HS-5 (cell line): ENCODE measurements around the gene KCNK10.

ENCODE experiments used
- DNase-seq: peaks from one replicate; pipeline ENCODE4 v3.0.0-alpha.2; 2012; ENCODE audit warnings: low read depth

KCNK10 gene

GRCh38 chr14:88318406-88318805, 4.7 kb downstream of the KCNK10 start:
- DNase-seq = no peak

GRCh38 chr14:88316521-88316920, 6.5 kb downstream of the KCNK10 start:
- DNase-seq = no peak

GRCh38 chr14:88312257-88312656, 10.8 kb downstream of the KCNK10 start:
- DNase-seq = no peak

- DNase-seq = no peak
These were observed 11.3 kb downstream of the KCNK10 start for GRCh38 chr14:88311780-88312179.

GRCh38 chr14:88310449-88310848, 12.6 kb downstream of the KCNK10 start:
- DNase-seq = no peak

- DNase-seq = no peak
These were observed 13.0 kb downstream of the KCNK10 start for GRCh38 chr14:88310021-88310420.

- DNase-seq = no peak
These were observed 17.3 kb downstream of the KCNK10 start for GRCh38 chr14:88305528-88306322.

- DNase-seq = no peak
These were observed 20.0 kb downstream of the KCNK10 start for GRCh38 chr14:88303041-88303440.

- DNase-seq = no peak
These were observed 21.7 kb downstream of the KCNK10 start for GRCh38 chr14:88301381-88301780.

GRCh38 chr14:88300817-88301216, 22.3 kb downstream of the KCNK10 start:
- DNase-seq = no peak

GRCh38 chr14:88299865-88300530, 23.1 kb downstream of the KCNK10 start:
- no peak for DNase-seq

GRCh38 chr14:88297306-88297705, 25.8 kb downstream of the KCNK10 start:
- DNase-seq = no peak

GRCh38 chr14:88296351-88296750, 26.7 kb downstream of the KCNK10 start:
- no peak for DNase-seq

- no peak for DNase-seq
These were observed 33.1 kb downstream of the KCNK10 start for GRCh38 chr14:88289996-88290395.

- DNase-seq = no peak
These were observed 33.8 kb downstream of the KCNK10 start for GRCh38 chr14:88289234-88289633.

- no peak for DNase-seq
These were observed 36.8 kb downstream of the KCNK10 start for GRCh38 chr14:88286309-88286708.

- DNase-seq = no peak
These were observed 41.6 kb downstream of the KCNK10 start for GRCh38 chr14:88281447-88281846.

- DNase-seq = no peak
These were observed 46.0 kb downstream of the KCNK10 start for GRCh38 chr14:88276923-88277596.

- no peak for DNase-seq
These were observed 50.4 kb downstream of the KCNK10 start for GRCh38 chr14:88272390-88273269.

- DNase-seq = no peak
These were observed 51.9 kb downstream of the KCNK10 start for GRCh38 chr14:88271205-88271604.

GRCh38 chr14:88270776-88271175, 52.3 kb downstream of the KCNK10 start:
- no peak for DNase-seq

- DNase-seq = no peak
These were observed 53.2 kb downstream of the KCNK10 start for GRCh38 chr14:88269806-88270420.
